CD4-positive, alpha-beta T cell (primary cell): ENCODE results near the gene PPP2R5C. TPM values are rescaled to one million over a fixed set of nuclear protein-coding genes. Genes with fewer than 3 reads are reported as not detected.

Experiments
- ATAC-seq: fragments of 200-7000 bp; cut with Tn5 transposase; one replicate; pipeline ENCODE4 v1.10.0; 2022; ENCODE audit warnings: mild to moderate bottlenecking; ENCODE audit not compliant: poor library complexity
- CTCF ChIA-PET: fragments of 350-600 bp; sonication (Branson Sonifier 250); formaldehyde crosslinking; loops from one replicate; lab custom pipeline; 2021; ENCODE audit warnings: antibody characterized with exemption, inconsistent platforms; lab: Charles Lee
- POLR2A ChIA-PET: fragments of 350-600 bp; sonication (Branson Sonifier 250); formaldehyde crosslinking; loops from one replicate; lab custom pipeline; 2021; ENCODE audit warnings: antibody characterized with exemption, inconsistent platforms; lab: Charles Lee
- DNase-seq, 14 experiments: peaks; one replicate each; pipeline ENCODE4 v3.0.0-alpha.2; 2013 to 2020; ENCODE audit warnings: mixed read lengths in 2 of 14
- H3K27ac ChIP-seq, 2 donors: one replicate each; pipeline versions ENCODE4 v1.5.1 to v1.7.0; 2013; ENCODE audit warnings: low read length in 2 of 2, low read depth in 1 of 2, mild to moderate bottlenecking in 1 of 2
- H3K27me3 ChIP-seq, 2 experiments: 1 replicate in 1 of 2; 2 replicates in 1 of 2; pipeline versions ENCODE4 v1.6.1 to v1.7.0; 2013; ENCODE audit warnings: low read length in 2 of 2, control low read depth in 1 of 2, mild to moderate bottlenecking in 1 of 2, moderate library complexity in 1 of 2; ENCODE audit not compliant: insufficient read depth in 2 of 2, control insufficient read depth in 1 of 2
- H3K36me3 ChIP-seq: one replicate; pipeline ENCODE4 v1.6.1; 2013; ENCODE audit warnings: low read length, control low read depth; ENCODE audit not compliant: insufficient read depth
- H3K4me1 ChIP-seq: one replicate; pipeline ENCODE4 v1.6.1; 2013; ENCODE audit warnings: low read length, control low read depth; ENCODE audit not compliant: insufficient read depth
- H3K4me3 ChIP-seq: one replicate; pipeline ENCODE4 v1.5.1; 2013; ENCODE audit warnings: mild to moderate bottlenecking, low read length, moderate library complexity
- H3K9me3 ChIP-seq, 2 experiments: 1 replicate in 1 of 2; 2 replicates in 1 of 2; pipeline versions ENCODE4 v1.6.1 to v1.7.0; 2013; ENCODE audit warnings: low read length in 2 of 2, mild to moderate bottlenecking in 2 of 2, control low read depth in 1 of 2, moderate library complexity in 1 of 2; ENCODE audit not compliant: control insufficient read depth in 1 of 2, insufficient read depth in 1 of 2
- H3K27ac Mint-ChIP-seq: one replicate; pipeline ENCODE4 v1.8.0; 2020; ENCODE audit warnings: mixed read lengths
- H3K27me3 Mint-ChIP-seq: one replicate; pipeline ENCODE4 v1.8.0; 2021; ENCODE audit warnings: mixed read lengths
- H3K36me3 Mint-ChIP-seq: one replicate; pipeline ENCODE4 v1.8.0; 2021; ENCODE audit warnings: low read depth, mixed read lengths
- H3K4me1 Mint-ChIP-seq: one replicate; pipeline ENCODE4 v1.8.0; 2021; ENCODE audit warnings: low read depth, mixed read lengths
- H3K4me3 Mint-ChIP-seq: one replicate; pipeline ENCODE4 v1.8.0; 2020; ENCODE audit warnings: mild to moderate bottlenecking, mixed read lengths
- H3K9me3 Mint-ChIP-seq: one replicate; pipeline ENCODE4 v1.8.0; 2020; ENCODE audit warnings: mixed read lengths
- intact Hi-C, 2 experiments: fragments of 100-400 bp; cut with DNase I in 1 of 2; cut with micrococcal nuclease in 1 of 2; formaldehyde crosslinking; loops; one replicate each; pipeline versions ENCODE4 v1.15.1 to v1.9.0; 2023 to 2025; cut with DNase I, micrococcal nuclease
- total RNA-seq, 174 experiments: library from RNA in 2 of 174; stranded (reverse) in 2 of 174; gene quantifications; one replicate each; pipeline ENCODE4 v1.2.3 and lab custom pipeline; 2021 to 2026
- TF ChIP-seq, protein P1 (sequence below): fragments of 200-600 bp; IDR thresholded peaks from one replicate; pipeline ENCODE4 v1.8.0; 2022; ENCODE audit warnings: antibody characterized with exemption, mild to moderate bottlenecking

PPP2R5C gene
- total RNA-seq, 2 experiments from 2014 or later: 463 to 487 TPM

DNA sequence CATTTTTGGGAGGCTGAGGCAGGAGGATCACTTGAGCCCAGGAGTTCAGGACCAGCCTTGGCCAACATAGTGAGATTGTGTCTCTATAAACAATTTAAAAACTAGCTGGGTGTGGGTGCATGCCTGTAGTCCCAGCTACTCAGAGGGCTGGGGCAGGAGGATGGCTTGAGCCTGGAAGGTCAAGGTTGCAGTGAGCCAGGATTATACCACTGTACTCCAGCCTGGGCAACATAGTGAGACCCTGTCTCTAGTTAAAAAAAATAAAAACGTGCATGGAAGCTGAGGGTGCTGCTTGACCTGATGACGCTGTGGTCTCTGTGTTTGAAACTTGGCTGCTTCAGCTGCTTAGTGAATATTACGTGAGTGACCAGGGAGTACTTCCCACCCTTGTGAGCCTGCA, 89.7 kb downstream of the PPP2R5C start:
- H3K36me3 Mint-ChIP-seq: peaks cover 42% of the 10 kb centered on the region
- Histone ChIP-seq H3K27me3 (no peaks in the 10 kb centered on the region), H3K36me3 (peaks cover 31% of the 10 kb centered on the region), H3K9me3 (no peaks in the 10 kb centered on the region), H3K4me3 (no peak overlapping the region), H3K27ac (no peak overlapping the region), H3K4me1 (peaks cover 78% of the 10 kb centered on the region)
- intact Hi-C loops: no loop called here
- ChIA-PET POLR2A (interaction anchor here (0.9 to 2.9 kb wide), 4 partner anchors 10 to 80 kb away, joined by 3 to 15 read pairs (median 4); no protein-coding TSS in a partner anchor), CTCF (interaction anchor here (1.0 to 3.5 kb wide), 3 partner anchors 15 to 144 kb away, joined by 3 to 17 read pairs (median 4); no protein-coding TSS in a partner anchor)
- no peak overlapping the region for H3K4me3 Mint-ChIP-seq
- H3K27me3 Mint-ChIP-seq: no peaks in the 10 kb centered on the region
- ATAC-seq (no peak), DNase-seq (no peak)
- H3K27ac Mint-ChIP-seq: peak overlapping the region; percentile 78
- H3K9me3 Mint-ChIP-seq: no peaks in the 10 kb centered on the region
- TF ChIP-seq, protein P1, sequence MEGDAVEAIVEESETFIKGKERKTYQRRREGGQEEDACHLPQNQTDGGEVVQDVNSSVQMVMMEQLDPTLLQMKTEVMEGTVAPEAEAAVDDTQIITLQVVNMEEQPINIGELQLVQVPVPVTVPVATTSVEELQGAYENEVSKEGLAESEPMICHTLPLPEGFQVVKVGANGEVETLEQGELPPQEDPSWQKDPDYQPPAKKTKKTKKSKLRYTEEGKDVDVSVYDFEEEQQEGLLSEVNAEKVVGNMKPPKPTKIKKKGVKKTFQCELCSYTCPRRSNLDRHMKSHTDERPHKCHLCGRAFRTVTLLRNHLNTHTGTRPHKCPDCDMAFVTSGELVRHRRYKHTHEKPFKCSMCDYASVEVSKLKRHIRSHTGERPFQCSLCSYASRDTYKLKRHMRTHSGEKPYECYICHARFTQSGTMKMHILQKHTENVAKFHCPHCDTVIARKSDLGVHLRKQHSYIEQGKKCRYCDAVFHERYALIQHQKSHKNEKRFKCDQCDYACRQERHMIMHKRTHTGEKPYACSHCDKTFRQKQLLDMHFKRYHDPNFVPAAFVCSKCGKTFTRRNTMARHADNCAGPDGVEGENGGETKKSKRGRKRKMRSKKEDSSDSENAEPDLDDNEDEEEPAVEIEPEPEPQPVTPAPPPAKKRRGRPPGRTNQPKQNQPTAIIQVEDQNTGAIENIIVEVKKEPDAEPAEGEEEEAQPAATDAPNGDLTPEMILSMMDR: no peak
- H3K4me1 Mint-ChIP-seq: peaks cover 90% of the 10 kb centered on the region

DNA sequence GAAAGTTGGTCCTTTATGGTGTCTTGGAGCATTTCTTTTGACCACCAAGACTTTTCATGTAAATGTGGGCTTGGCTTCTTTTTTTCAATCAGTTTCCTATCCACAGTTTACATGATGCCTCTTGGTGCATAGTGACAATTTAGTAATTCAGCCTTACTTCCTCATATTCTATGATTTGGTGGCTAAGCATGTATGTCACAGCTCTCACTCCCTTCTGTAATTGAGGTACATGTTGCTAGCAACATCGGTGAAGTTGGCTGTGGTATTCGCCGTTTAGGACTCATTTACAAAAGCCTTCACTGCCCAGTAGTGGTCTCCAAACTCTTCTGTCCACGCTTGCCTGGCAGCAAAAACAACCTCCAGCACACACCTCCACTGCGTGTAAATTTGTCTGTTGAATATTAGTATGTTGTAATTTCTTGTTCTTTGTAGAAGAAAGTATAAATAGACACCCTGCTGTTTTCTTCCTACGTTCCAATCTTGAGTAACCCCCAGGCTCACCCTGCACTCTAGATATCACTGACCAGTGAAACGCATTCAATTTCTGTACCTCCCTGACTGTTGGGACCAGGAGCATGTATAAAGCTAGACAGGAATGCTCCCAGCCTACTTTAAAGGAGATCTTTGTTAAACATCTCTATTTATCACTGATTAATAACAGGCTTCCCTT, 90.4 kb downstream of the PPP2R5C start:
- TF ChIP-seq, protein P1: no peak
- Histone ChIP-seq H3K9me3 (no peaks in the 10 kb centered on the region), H3K27me3 (no peaks in the 10 kb centered on the region), H3K4me1 (peaks cover 76% of the 10 kb centered on the region), H3K27ac (no peak overlapping the region), H3K4me3 (no peak overlapping the region), H3K36me3 (peaks cover 30% of the 10 kb centered on the region)
- Mint-ChIP-seq H3K4me1 (peaks cover 90% of the 10 kb centered on the region), H3K36me3 (peaks cover 40% of the 10 kb centered on the region), H3K9me3 (no peaks in the 10 kb centered on the region), H3K27me3 (no peaks in the 10 kb centered on the region), H3K4me3 (peak overlapping the region; percentile 67), H3K27ac (peak overlapping the region; percentile 78)
- ChIA-PET CTCF (interaction anchor here (0.7 to 3.5 kb wide), 3 partner anchors 16 to 1854 kb away, joined by 3 to 17 read pairs (median 3); no protein-coding TSS in a partner anchor), POLR2A (interaction anchor here (0.9 to 1.1 kb wide), 2 partner anchors 11 to 37 kb away, joined by 3 read pairs; no protein-coding TSS in a partner anchor)
- DNase-seq (no peak), ATAC-seq (no peak)
- intact Hi-C loops: no loop called here

DNA sequence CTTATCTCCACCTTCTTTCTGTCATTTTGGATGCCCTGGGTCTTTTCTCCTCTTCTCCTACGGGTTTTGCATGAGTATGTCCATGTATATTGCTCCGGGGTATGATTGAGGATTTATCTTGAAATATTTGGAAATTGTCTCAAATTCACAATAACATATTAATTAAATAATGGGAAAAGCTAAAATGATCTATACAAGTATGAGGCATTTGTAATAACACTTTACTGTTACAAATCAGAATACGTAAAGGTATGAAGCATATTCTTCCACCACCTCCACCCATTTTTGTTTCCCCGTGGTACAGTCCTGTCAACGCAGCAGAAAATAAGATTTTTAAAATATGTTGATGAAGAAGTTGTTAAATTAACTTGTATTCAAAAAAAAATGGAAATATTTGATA, 91.3 kb downstream of the PPP2R5C start:
- Histone ChIP-seq H3K9me3 (no peaks in the 10 kb centered on the region), H3K4me1 (peaks cover 69% of the 10 kb centered on the region), H3K4me3 (no peak overlapping the region), H3K27me3 (no peaks in the 10 kb centered on the region), H3K36me3 (peaks cover 36% of the 10 kb centered on the region), H3K27ac (no peak overlapping the region)
- CTCF ChIA-PET: interaction anchor here (0.9 to 2.4 kb wide), 2 partner anchors 9 to 31 kb away, joined by 4 to 5 read pairs; no protein-coding TSS in a partner anchor
- Mint-ChIP-seq H3K9me3 (no peaks in the 10 kb centered on the region), H3K4me3 (no peak overlapping the region), H3K27ac (peak overlapping the region; percentile 73), H3K36me3 (peaks cover 45% of the 10 kb centered on the region), H3K27me3 (no peaks in the 10 kb centered on the region), H3K4me1 (peaks cover 92% of the 10 kb centered on the region)
- intact Hi-C loops: no loop called here
- ATAC-seq (no peak), DNase-seq (no peak)
- TF ChIP-seq, protein P1: no peak
- POLR2A ChIA-PET: interaction anchor here (2.1 to 2.3 kb wide), 3 partner anchors 8 to 43 kb away, joined by 7 to 18 read pairs (median 8); no protein-coding TSS in a partner anchor
